HepG2 (cell line): ENCODE results near the gene PPP2R5B. TPM values are rescaled to one million over a fixed set of nuclear protein-coding genes. Genes with fewer than 3 reads are reported as not detected.

ENCODE experiments used
- ARID2 ChIP-seq: sonication (generic); formaldehyde crosslinking; IDR thresholded peaks from 2 replicates; pipeline ENCODE4 v1.8.1; 2022; ENCODE audit warnings: mild to moderate bottlenecking, missing genetic modification reagents, borderline replicate concordance
- BCL6 ChIP-seq: IDR thresholded peaks from 2 replicates; pipeline ENCODE4 v1.6.1; 2016; ENCODE audit warnings: missing genetic modification reagents, missing compliant biosample characterization
- E2F2 ChIP-seq: sonication (generic); formaldehyde crosslinking; IDR thresholded peaks from 2 replicates; pipeline ENCODE4 v1.4.0; 2020; ENCODE audit warnings: missing genetic modification reagents, borderline replicate concordance
- FOXA3 ChIP-seq: IDR thresholded peaks from 2 replicates; pipeline ENCODE4 v1.6.1; 2016; ENCODE audit warnings: missing genetic modification reagents, missing compliant biosample characterization
- FOXK1 ChIP-seq: sonication (generic); formaldehyde crosslinking; IDR thresholded peaks from 2 replicates; pipeline ENCODE4 v1.4.0; 2020; ENCODE audit warnings: low read depth, missing genetic modification reagents, borderline replicate concordance
- GABPA ChIP-seq, 2 experiments: IDR thresholded peaks; 2 replicates each; pipeline ENCODE4 v1.6.1; 2011 to 2016; ENCODE audit warnings: low read depth in 2 of 2, low read length in 1 of 2, missing biosample characterization in 1 of 2, missing genetic modification characterization in 1 of 2
- GATAD2A ChIP-seq: IDR thresholded peaks from 2 replicates; pipeline ENCODE4 v1.6.1; 2016
- HDAC2 ChIP-seq: sonication (generic); formaldehyde crosslinking; IDR thresholded peaks from 2 replicates; pipeline ENCODE4 v1.4.0; 2020; ENCODE audit warnings: missing genetic modification reagents
- MBD4 ChIP-seq: IDR thresholded peaks from 2 replicates; pipeline ENCODE4 v1.6.1; 2012; ENCODE audit warnings: low read length, inconsistent platforms, borderline replicate concordance
- MIER3 ChIP-seq: IDR thresholded peaks from 2 replicates; pipeline ENCODE4 v1.6.1; 2016; ENCODE audit warnings: missing compliant biosample characterization, borderline replicate concordance
- PATZ1 ChIP-seq: sonication (generic); formaldehyde crosslinking; IDR thresholded peaks from 2 replicates; pipeline ENCODE4 v1.4.0; 2020; ENCODE audit warnings: missing genetic modification reagents
- PHF21A ChIP-seq: sonication (generic); formaldehyde crosslinking; IDR thresholded peaks from 2 replicates; pipeline ENCODE4 v1.5.0; 2020; ENCODE audit warnings: mild to moderate bottlenecking, missing genetic modification reagents
- SIN3A ChIP-seq: IDR thresholded peaks from 2 replicates; pipeline ENCODE4 v1.6.1; 2011; ENCODE audit warnings: low read depth, mild to moderate bottlenecking, control low read depth, low read length, borderline replicate concordance
- ZNF33B ChIP-seq: sonication (generic); formaldehyde crosslinking; IDR thresholded peaks from 2 replicates; pipeline ENCODE4 v1.5.1; 2020; ENCODE audit warnings: mild to moderate bottlenecking, missing genetic modification reagents
- ZNF350 ChIP-seq: sonication (generic); formaldehyde crosslinking; IDR thresholded peaks from 2 replicates; pipeline ENCODE4 v1.4.0; 2020; ENCODE audit warnings: mild to moderate bottlenecking, low read depth, missing genetic modification reagents, borderline replicate concordance
- ZNF44 ChIP-seq: sonication (generic); formaldehyde crosslinking; IDR thresholded peaks from 2 replicates; pipeline ENCODE4 v1.5.1; 2020; ENCODE audit warnings: mild to moderate bottlenecking, missing genetic modification reagents
- ZNF839 ChIP-seq: sonication (generic); formaldehyde crosslinking; IDR thresholded peaks from 2 replicates; pipeline ENCODE4 v1.4.0; 2020; ENCODE audit warnings: missing genetic modification reagents, mild to moderate bottlenecking, borderline replicate concordance
- ZSCAN30 ChIP-seq: sonication (generic); formaldehyde crosslinking; IDR thresholded peaks from 2 replicates; pipeline ENCODE4 v1.5.0; 2020; ENCODE audit warnings: mild to moderate bottlenecking, missing genetic modification reagents
- polyA plus RNA-seq, 8 experiments: library from polyadenylated mRNA; depleted of rRNA in 3 of 8; stranded (reverse) in 7 of 8; unstranded in 1 of 8; fragments of >200 nt; fragmentation: Illumina TruSeq in 4 of 8; extraction: Trizol in 4 of 8; gene quantifications; 2 replicates each; pipeline versions ENCODE4 v1.2.1 to v1.2.3, GENCODE V29; 2011 to 2016; ENCODE audit warnings: low read depth in 4 of 8, missing spikeins in 1 of 8, mixed read lengths in 1 of 8; ENCODE audit not compliant: insufficient read depth in 1 of 8
- total RNA-seq, 5 experiments: library from RNA; depleted of rRNA; stranded (reverse); fragments of >200 nt; fragmentation: Illumina TruSeq; extraction: Trizol; gene quantifications; 2 replicates each; pipeline ENCODE4 v1.2.3, GENCODE V29; 2016; ENCODE audit warnings: low read depth in 1 of 5
- TF ChIP-seq, protein P1 (sequence below): sonication (generic); formaldehyde crosslinking; IDR thresholded peaks from 2 replicates; pipeline ENCODE4 v1.4.0; 2020; ENCODE audit warnings: missing genetic modification reagents, mild to moderate bottlenecking, borderline replicate concordance
- TF ChIP-seq, protein P2 (sequence below): sonication (generic); formaldehyde crosslinking; IDR thresholded peaks from 2 replicates; pipeline ENCODE4 v1.4.0; 2020; ENCODE audit warnings: missing genetic modification reagents
- TF ChIP-seq, protein P3 (sequence below), 2 experiments: sonication (generic) in 1 of 2; formaldehyde crosslinking in 1 of 2; IDR thresholded peaks; 2 replicates each; pipeline versions ENCODE4 v1.4.0 to v1.6.1; 2018 to 2020; ENCODE audit warnings: missing genetic modification reagents in 2 of 2, borderline replicate concordance in 1 of 2, low read depth in 1 of 2, mild to moderate bottlenecking in 1 of 2, missing biosample characterization in 1 of 2

Gene PPP2R5B
- total and polyA plus RNA-seq, 2 of the 13 experiments (the other 11 are each of a cell fraction or from before 2014, with no cell fraction given) = 2.3 to 8.3 TPM

DNA sequence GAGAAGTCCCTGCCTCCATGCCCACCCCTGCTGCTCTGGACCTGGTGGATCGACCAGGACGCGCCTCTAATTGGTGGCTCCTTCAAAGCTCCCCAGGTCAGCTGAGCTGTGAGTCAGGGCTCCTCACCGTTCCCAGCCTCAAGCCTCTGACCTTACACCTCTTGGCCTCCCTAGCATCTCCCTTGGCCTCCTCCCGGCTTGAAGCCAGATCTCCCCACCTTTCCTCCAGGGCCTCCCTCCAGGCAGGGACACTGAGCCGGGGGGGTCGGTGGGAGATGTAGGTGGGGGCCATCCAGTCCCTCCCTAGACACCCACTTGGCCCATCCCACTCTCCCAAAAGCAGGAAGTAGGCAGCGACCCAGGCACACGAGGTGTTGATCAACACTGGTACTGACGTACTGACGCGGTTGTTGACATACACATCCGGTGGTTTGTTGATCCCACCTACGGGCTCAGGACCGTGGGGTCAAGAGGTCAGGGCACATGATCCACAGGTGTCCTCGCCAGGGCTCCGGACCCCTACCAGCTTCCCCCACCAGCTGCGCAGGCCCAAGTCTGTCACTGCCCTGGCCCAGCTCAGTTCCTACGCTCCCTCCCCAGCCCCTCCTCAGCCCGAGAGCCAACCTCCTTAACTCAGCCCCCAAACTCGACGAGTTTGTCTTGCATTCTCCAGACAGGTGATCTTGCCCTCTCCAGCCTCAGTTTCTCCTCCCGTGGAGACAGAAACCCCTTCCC, 8.3 kb upstream of the PPP2R5B start (continued):
- TF ChIP-seq PATZ1 (CRISPR knock-in tag) (peak; percentile 85), MBD4 (no peak), PHF21A (CRISPR knock-in tag) (no peak), MIER3 (peak; percentile 43; the same call in 1 of the 2 replicates), ZNF350 (CRISPR knock-in tag) (peak; percentile 35; the same call in 1 of the 2 replicates), FOXA3 (CRISPR knock-in tag) (peak; percentile 93), ZNF44 (CRISPR knock-in tag) (no peak), ARID2 (no peak), ZSCAN30 (CRISPR knock-in tag) (no peak), FOXK1 (peak; percentile 98), HDAC2 (CRISPR knock-in tag) (peak; percentile 32; the same call in 1 of the 2 replicates), GABPA (IDR thresholded peaks at IDR 0.05; ENCODE audit: low read depth, low read length) (no peak), GABPA (CRISPR knock-in tag; IDR thresholded peaks at IDR 0.05; ENCODE audit: low read depth) (peak; percentile 70), ZNF839 (CRISPR knock-in tag) (0 out of 2 replicates have a peak, but pooled peaks have one; percentile 10), BCL6 (CRISPR knock-in tag) (0 out of 2 replicates have a peak, but pooled peaks have one; percentile 9), GATAD2A (peak; percentile 49), E2F2 (CRISPR knock-in tag) (no peak), SIN3A (peak; percentile 95), ZNF33B (CRISPR knock-in tag) (no peak)
- TF ChIP-seq, protein P1, sequence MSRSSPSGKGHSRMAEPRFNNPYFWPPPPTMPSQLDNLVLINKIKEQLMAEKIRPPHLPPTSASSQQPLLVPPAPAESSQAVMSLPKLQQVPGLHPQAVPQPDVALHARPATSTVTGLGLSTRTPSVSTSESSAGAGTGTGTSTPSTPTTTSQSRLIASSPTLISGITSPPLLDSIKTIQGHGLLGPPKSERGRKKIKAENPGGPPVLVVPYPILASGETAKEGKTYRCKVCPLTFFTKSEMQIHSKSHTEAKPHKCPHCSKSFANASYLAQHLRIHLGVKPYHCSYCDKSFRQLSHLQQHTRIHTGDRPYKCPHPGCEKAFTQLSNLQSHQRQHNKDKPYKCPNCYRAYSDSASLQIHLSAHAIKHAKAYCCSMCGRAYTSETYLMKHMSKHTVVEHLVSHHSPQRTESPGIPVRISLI (CRISPR knock-in tag) = no peak
- TF ChIP-seq, protein P2, sequence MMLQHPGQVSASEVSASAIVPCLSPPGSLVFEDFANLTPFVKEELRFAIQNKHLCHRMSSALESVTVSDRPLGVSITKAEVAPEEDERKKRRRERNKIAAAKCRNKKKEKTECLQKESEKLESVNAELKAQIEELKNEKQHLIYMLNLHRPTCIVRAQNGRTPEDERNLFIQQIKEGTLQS (CRISPR knock-in tag) = no peak
- TF ChIP-seq, protein P3, sequence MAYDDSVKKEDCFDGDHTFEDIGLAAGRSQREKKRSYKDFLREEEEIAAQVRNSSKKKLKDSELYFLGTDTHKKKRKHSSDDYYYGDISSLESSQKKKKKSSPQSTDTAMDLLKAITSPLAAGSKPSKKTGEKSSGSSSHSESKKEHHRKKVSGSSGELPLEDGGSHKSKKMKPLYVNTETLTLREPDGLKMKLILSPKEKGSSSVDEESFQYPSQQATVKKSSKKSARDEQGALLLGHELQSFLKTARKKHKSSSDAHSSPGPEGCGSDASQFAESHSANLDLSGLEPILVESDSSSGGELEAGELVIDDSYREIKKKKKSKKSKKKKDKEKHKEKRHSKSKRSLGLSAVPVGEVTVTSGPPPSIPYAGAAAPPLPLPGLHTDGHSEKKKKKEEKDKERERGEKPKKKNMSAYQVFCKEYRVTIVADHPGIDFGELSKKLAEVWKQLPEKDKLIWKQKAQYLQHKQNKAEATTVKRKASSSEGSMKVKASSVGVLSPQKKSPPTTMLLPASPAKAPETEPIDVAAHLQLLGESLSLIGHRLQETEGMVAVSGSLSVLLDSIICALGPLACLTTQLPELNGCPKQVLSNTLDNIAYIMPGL (CRISPR knock-in tag; IDR thresholded peaks at IDR 0.05; ENCODE audit: borderline replicate concordance in 1 of 2, low read depth in 1 of 2) = peak in 1 of 2 experiments; percentile 4; a peak in 1 of 4 replicates
